Endothelial cell of umbilical vein (primary cell): ENCODE data around the gene CDK17. TPM values are rescaled to one million over a fixed set of nuclear protein-coding genes. Genes with fewer than 3 reads are reported as not detected.
"Not testable (repeated sequence)": the region's sequence is repeated elsewhere in the genome, so short reads cannot be mapped to it uniquely, and the experiment has no call there.

Experiments used
- BruUV-seq: library from RNA; stranded (reverse); fragments of 400-500 nt; replicated peaks from 2 replicates; lab custom pipeline; 2021; lab: Mats Ljungman, UMichigan
- CTCF ChIA-PET: fragments of 300-600, 350-600 bp; sonication (Branson Sonifier 250); formaldehyde crosslinking; loops from one replicate; lab custom pipeline; 2021; ENCODE audit warnings: antibody characterized with exemption, inconsistent platforms; lab: Charles Lee
- POLR2A ChIA-PET: fragments of 300-600, 350-600 bp; sonication (Branson Sonifier 250); formaldehyde crosslinking; loops from one replicate; lab custom pipeline; 2021; ENCODE audit warnings: antibody characterized with exemption, inconsistent platforms; lab: Charles Lee
- DNase-seq: peaks from one replicate; pipeline ENCODE4 v3.0.0-alpha.2; 2011; ENCODE audit warnings: low read depth, low spot score
- FAIRE-seq: peaks from 2 replicates; lab custom pipeline; 2011; peaks lifted over from hg19 to GRCh38; lab: Jason Lieb, UNC
- H2AFZ ChIP-seq: 2 replicates; pipeline ENCODE4 v1.6.0; 2012; ENCODE audit warnings: low read depth, low read length, control low read depth, inconsistent platforms
- H3K27ac ChIP-seq: 2 replicates; pipeline ENCODE4 v1.5.1; 2011; ENCODE audit warnings: low read depth, mild to moderate bottlenecking, control low read depth, low read length, moderate library complexity; ENCODE audit not compliant: insufficient read depth
- H3K27me3 ChIP-seq, 2 experiments: 2 replicates each; pipeline versions ENCODE4 v1.6.0 to v1.6.1; 2011; ENCODE audit warnings: low read length in 2 of 2, mixed read lengths in 1 of 2; ENCODE audit not compliant: control insufficient read depth in 2 of 2, insufficient read depth in 2 of 2
- H3K36me3 ChIP-seq, 2 experiments: 2 replicates in 1 of 2; 3 replicates in 1 of 2; pipeline ENCODE4 v1.5.1; 2011; ENCODE audit warnings: low read length in 2 of 2, mild to moderate bottlenecking in 1 of 2, moderate library complexity in 1 of 2; ENCODE audit not compliant: control insufficient read depth in 2 of 2, insufficient read depth in 2 of 2; ENCODE audit errors: extremely low read depth in 1 of 2
- H3K4me1 ChIP-seq: 3 replicates; pipeline ENCODE4 v1.5.1; 2011; ENCODE audit warnings: mild to moderate bottlenecking, low read length; ENCODE audit not compliant: control insufficient read depth, insufficient read depth; ENCODE audit errors: extremely low read depth
- H3K4me2 ChIP-seq: 2 replicates; pipeline ENCODE4 v1.6.1; 2011; ENCODE audit warnings: low read length, control low read depth, mixed read lengths; ENCODE audit not compliant: insufficient read depth
- H3K4me3 ChIP-seq, 3 experiments: fragments of 200-600 bp in 1 of 3; sonication (generic), shearing (Covaris generic) in 1 of 3; replicated peaks in 1 of 3; 2 replicates each; pipeline ENCODE4 v1.5.1; 2011 to 2016; ENCODE audit warnings: control low read depth in 3 of 3, low read length in 3 of 3, mild to moderate bottlenecking in 2 of 3, inconsistent platforms in 1 of 3, low read depth in 1 of 3, moderate library complexity in 1 of 3; ENCODE audit not compliant: insufficient read depth in 1 of 3
- H3K79me2 ChIP-seq: 2 replicates; pipeline ENCODE4 v1.6.0; 2012; ENCODE audit warnings: low read length, inconsistent platforms; ENCODE audit not compliant: control insufficient read depth, insufficient read depth
- H3K9ac ChIP-seq: replicated peaks from 2 replicates; pipeline ENCODE3; 2011; ENCODE audit warnings: low read length, control low read depth; ENCODE audit not compliant: insufficient read depth; ENCODE audit errors: extremely low read depth
- H3K9me1 ChIP-seq: replicated peaks from 3 replicates; pipeline ENCODE4 v1.6.0; 2011; ENCODE audit warnings: mild to moderate bottlenecking, low read length; ENCODE audit not compliant: control insufficient read depth, insufficient read depth; ENCODE audit errors: extremely low read depth
- H3K9me3 ChIP-seq: replicated peaks from 2 replicates; pipeline ENCODE4 v1.5.1; 2012; ENCODE audit warnings: low read length, inconsistent platforms; ENCODE audit not compliant: control insufficient read depth, insufficient read depth
- H4K20me1 ChIP-seq: replicated peaks from 2 replicates; pipeline ENCODE3; 2011; ENCODE audit warnings: mild to moderate bottlenecking, low read length; ENCODE audit not compliant: control insufficient read depth, insufficient read depth; ENCODE audit errors: extremely low read depth
- CTCF ChIP-seq, 2 donors: IDR thresholded peaks; 1 replicate in 1 of 2; 2 replicates in 1 of 2; pipeline ENCODE4 v1.5.1; 2011; ENCODE audit warnings: low read length in 2 of 2, mild to moderate bottlenecking in 2 of 2, moderate library complexity in 2 of 2, control low read depth in 1 of 2, inconsistent platforms in 1 of 2, low read depth in 1 of 2; ENCODE audit not compliant: insufficient read depth in 1 of 2; ENCODE audit errors: extremely low read depth in 1 of 2
- EZH2 ChIP-seq: IDR thresholded peaks from 2 replicates; pipeline ENCODE4 v1.6.1; 2012; ENCODE audit warnings: borderline replicate concordance, low read depth, mild to moderate bottlenecking, moderate library complexity, low read length, inconsistent platforms; ENCODE audit not compliant: severe bottlenecking
- FOS ChIP-seq: IDR thresholded peaks from 2 replicates; pipeline ENCODE4 v1.6.1; 2011; ENCODE audit warnings: mild to moderate bottlenecking, low read length, moderate library complexity, borderline replicate concordance; ENCODE audit not compliant: insufficient read depth
- GATA2 ChIP-seq: IDR thresholded peaks from 2 replicates; pipeline ENCODE4 v1.7.0; 2011; ENCODE audit warnings: low read depth, mild to moderate bottlenecking, moderate library complexity, mixed read lengths, low read length; ENCODE audit not compliant: insufficient read length, insufficient read depth
- JUN ChIP-seq: IDR thresholded peaks from 2 replicates; pipeline ENCODE4 v1.6.1; 2011; ENCODE audit warnings: borderline replicate concordance, low read depth; ENCODE audit not compliant: insufficient read length, insufficient read depth
- MAX ChIP-seq: IDR thresholded peaks from 2 replicates; pipeline ENCODE4 v1.6.1; 2011; ENCODE audit not compliant: insufficient read depth, insufficient read length
- MYC ChIP-seq: IDR thresholded peaks from one replicate; pipeline ENCODE4 v1.6.1; 2011; ENCODE audit warnings: mild to moderate bottlenecking, low read depth, low read length
- POLR2A ChIP-seq: IDR thresholded peaks from 2 replicates; pipeline ENCODE4 v1.6.1; 2012; ENCODE audit warnings: low read depth, mild to moderate bottlenecking, control low read depth, low read length
- POLR2AphosphoS5 ChIP-seq: IDR thresholded peaks from 2 replicates; pipeline ENCODE4 v1.6.1; 2012; ENCODE audit warnings: low read depth, mild to moderate bottlenecking, control low read depth, low read length, moderate library complexity; ENCODE audit not compliant: insufficient read depth
- dilution Hi-C: fragments of 300-500 bp; cut with MboI; formaldehyde crosslinking; loops from one replicate; pipeline ENCODE4 v1.15.0; 2019; ENCODE audit warnings: low sequenced_read_pairs; ENCODE audit not compliant: extremely low pct_ligation_motif_present
- intact Hi-C: fragments of 100-400 bp; cut with micrococcal nuclease; formaldehyde crosslinking; loops from one replicate; pipeline ENCODE4 v1.10.0; 2022
- polyA plus RNA-seq, 4 experiments: library from polyadenylated mRNA; depleted of rRNA in 3 of 4; stranded (reverse) in 3 of 4; unstranded in 1 of 4; fragments of >200 nt; gene quantifications; 2 replicates each; pipeline versions ENCODE4 v1.2.1 to v1.2.3, GENCODE V29; 2011 to 2012; ENCODE audit warnings: missing spikeins in 1 of 4
- total RNA-seq: library from RNA; stranded (reverse); gene quantifications from 2 replicates; pipeline ENCODE4 v1.2.3, GENCODE V29; 2021

The CDK17 gene
- total and polyA plus RNA-seq, 2 donors (not counting 3 experiments of a cell fraction or from before 2014, with no cell fraction given): 61.1 to 176 TPM

GRCh38 chr12:96347130-96347699 lies 53.0 kb downstream of the CDK17 start:
- no TSS peak for BruUV-seq
- intact Hi-C loops (no loop called here), dilution Hi-C loops (no loop called here)
- Histone ChIP-seq H3K4me1 (peaks cover 41% of the 10 kb centered on the region), H3K27me3 (no peaks in the 10 kb centered on the region), H2AFZ (no peak overlapping the region), H3K79me2 (peaks cover 100% of the 10 kb centered on the region), H3K9me1 (no peaks in the 10 kb centered on the region), H4K20me1 (peaks cover 50% of the 10 kb centered on the region), H3K4me2 (peak overlapping the region; percentile 49), H3K4me3 (no peak overlapping the region), H3K36me3 (peaks cover 0 to 2% of the 10 kb centered on the region in 2 experiments), H3K27ac (no peak overlapping the region), H3K9ac (no peak overlapping the region), H3K9me3 (no peaks in the 10 kb centered on the region)
- ChIA-PET CTCF (interaction anchor here (0.7 to 2.8 kb wide), 7 partner anchors 9 to 264 kb away, joined by 3 to 21 read pairs (median 6); no protein-coding TSS in a partner anchor), POLR2A (no interaction called here)
- no peak for TF ChIP-seq POLR2A
- TF ChIP-seq CTCF (IDR thresholded peaks at IDR 0.05; ENCODE audit: extremely low read depth in 1 of 2, insufficient read depth in 1 of 2, low read depth in 1 of 2, low read length in 2 of 2): no peak
- no peak for TF ChIP-seq EZH2
- TF ChIP-seq FOS: no peak
- no peak for TF ChIP-seq POLR2AphosphoS5
- TF ChIP-seq JUN: no peak
- no peak for TF ChIP-seq MYC
- TF ChIP-seq MAX: no peak
- TF ChIP-seq GATA2: no peak
- DNase-seq (no peak), FAIRE-seq (no peak)

- H3K9me3 ChIP-seq, H3K9me1 ChIP-seq, H3K36me3 ChIP-seq, dilution Hi-C loops, H3K27me3 ChIP-seq, H3K27ac ChIP-seq, H3K4me3 ChIP-seq, intact Hi-C loops, H3K9ac ChIP-seq, BruUV-seq, FAIRE-seq, POLR2A ChIA-PET, H2AFZ ChIP-seq: not testable (repeated sequence)
- H3K79me2 ChIP-seq: peaks cover 100% of the 10 kb centered on the region
- CTCF ChIA-PET: interaction anchor here (0.7 to 2.8 kb wide), 6 partner anchors 11 to 264 kb away, joined by 3 to 21 read pairs (median 6); no protein-coding TSS in a partner anchor
- H3K4me2 ChIP-seq: peak overlapping the region; percentile 49
- peak; percentile 45 for DNase-seq
- H4K20me1 ChIP-seq: peaks cover 48% of the 10 kb centered on the region
- H3K4me1 ChIP-seq: peaks cover 38% of the 10 kb centered on the region
These were observed 53.5 kb downstream of the CDK17 start for GRCh38 chr12:96346716-96347115.
